OCI-LY7 (cell line): ENCODE data around the gene CFAP74.

ENCODE experiments used
- CTCF ChIP-seq: fragments of 200-600 bp; sonication (generic); conservative IDR thresholded peaks from 2 replicates; pipeline ENCODE4 v1.5.1; 2014; ENCODE audit warnings: mild to moderate bottlenecking, antibody characterized with exemption, low read length, moderate library complexity, mixed read lengths
- EZH2phosphoT487 ChIP-seq: fragments of 200-600 bp; sonication (generic); IDR thresholded peaks from 2 replicates; pipeline ENCODE4 v1.6.1; 2018; ENCODE audit warnings: low read depth, borderline replicate concordance, mild to moderate bottlenecking, mixed run types, antibody characterized with exemption, low read length, moderate library complexity, mixed read lengths

GRCh38 chr1:1957533-1957961 is 46.0 kb downstream of the CFAP74 start:
- TF ChIP-seq EZH2phosphoT487 = no peak
- TF ChIP-seq CTCF = no peak
